ENCODE measurements around the gene AP1G2. TPM values are rescaled to one million over a fixed set of nuclear protein-coding genes. Genes with fewer than 3 reads are reported as not detected.

Gene AP1G2
- total and polyA plus RNA-seq, 2 of the 13 experiments (the other 11 are each of a cell fraction or from before 2014, with no cell fraction given), result 96.9 to 611 TPM

- peak; percentile 97 for TF ChIP-seq CTCF (CRISPR knock-in tag; IDR thresholded peaks at IDR 0.05)
- no peak for TF ChIP-seq RFXANK (CRISPR knock-in tag; IDR thresholded peaks at IDR 0.05)
- TF ChIP-seq ZBED4 (CRISPR knock-in tag; IDR thresholded peaks at IDR 0.05; ENCODE audit: borderline replicate concordance), result no peak
- TF ChIP-seq ZMAT5 (CRISPR knock-in tag; IDR thresholded peaks at IDR 0.05; ENCODE audit: borderline replicate concordance, low read depth), result no peak
- TF ChIP-seq FOSL2 (CRISPR knock-in tag; IDR thresholded peaks at IDR 0.05), result 0 out of 2 replicates have a peak, but pooled peaks have one; percentile 27
- TF ChIP-seq ZNF253 (CRISPR knock-in tag; IDR thresholded peaks at IDR 0.05; ENCODE audit: borderline replicate concordance), result 0 out of 2 replicates have a peak, but pooled peaks have one; percentile 27
- peak; percentile 80 for TF ChIP-seq U2AF1 (optimal IDR thresholded peaks at IDR 0.05; ENCODE audit: low read depth, low read length)
- 0 out of 2 replicates have a peak, but pooled peaks have one; percentile 14 for TF ChIP-seq ZNF615 (CRISPR knock-in tag; IDR thresholded peaks at IDR 0.05; ENCODE audit: borderline replicate concordance)
- 0 out of 2 replicates have a peak, but pooled peaks have one; percentile 38 for TF ChIP-seq CHD2 (IDR thresholded peaks at IDR 0.05; ENCODE audit: low read depth, low read length)
- 0 out of 2 replicates have a peak, but pooled peaks have one; percentile 34 for TF ChIP-seq IKZF5 (CRISPR knock-in tag; IDR thresholded peaks at IDR 0.05)
- TF ChIP-seq ZNF207 (IDR thresholded peaks at IDR 0.05; ENCODE audit: borderline replicate concordance), result no peak
- TF ChIP-seq ZNF883 (CRISPR knock-in tag; IDR thresholded peaks at IDR 0.05; ENCODE audit: not compliant biosample characterization), result peak; percentile 13
- TF ChIP-seq HMGXB4 (CRISPR knock-in tag; IDR thresholded peaks at IDR 0.05; ENCODE audit: borderline replicate concordance in 1 of 2, low read depth in 1 of 2), result peak; percentile 78 to 85
- TF ChIP-seq REL (CRISPR knock-in tag; conservative IDR thresholded peaks at IDR 0.05), result no peak
- 0 out of 2 replicates have a peak, but pooled peaks have one; percentile 7 for TF ChIP-seq KDM4B (CRISPR knock-in tag; IDR thresholded peaks at IDR 0.05)
- no peak for TF ChIP-seq ZNF768 (CRISPR knock-in tag; IDR thresholded peaks at IDR 0.05)
- TF ChIP-seq HOXA5 (CRISPR knock-in tag; IDR thresholded peaks at IDR 0.05), result peak; percentile 47; the same call in 1 of the 2 replicates
- TF ChIP-seq PPARG (CRISPR knock-in tag; conservative IDR thresholded peaks at IDR 0.05), result peak; percentile 31; the same call in 1 of the 2 replicates
- 0 out of 2 replicates have a peak, but pooled peaks have one; percentile 77 for TF ChIP-seq ZNF713 (CRISPR knock-in tag; IDR thresholded peaks at IDR 0.05)
- TF ChIP-seq SALL1 (CRISPR knock-in tag; IDR thresholded peaks at IDR 0.05), result 0 out of 2 replicates have a peak, but pooled peaks have one; percentile 21
Observed at GRCh38 chr14:23562822-23563472, 4.6 kb downstream of the AP1G2 start (continued).
